HFF-Myc (cell line): ENCODE measurements around the gene CPB1.

ENCODE experiments used
- DNase-seq: peaks from one replicate; pipeline ENCODE4 v3.0.0-alpha.2; 2011; ENCODE audit warnings: low read depth; ENCODE audit errors: extremely low read depth
- H3K4me3 ChIP-seq: replicated peaks from 2 replicates; pipeline ENCODE4 v1.5.1; 2011; ENCODE audit warnings: low read depth, mild to moderate bottlenecking, control low read depth, low read length
- TF ChIP-seq, protein P1 (sequence below): IDR thresholded peaks from 2 replicates; pipeline ENCODE4 v1.5.1; 2012; ENCODE audit warnings: mild to moderate bottlenecking, low read depth, low read length, control low read depth; ENCODE audit errors: missing control alignments

CPB1 gene

DNA sequence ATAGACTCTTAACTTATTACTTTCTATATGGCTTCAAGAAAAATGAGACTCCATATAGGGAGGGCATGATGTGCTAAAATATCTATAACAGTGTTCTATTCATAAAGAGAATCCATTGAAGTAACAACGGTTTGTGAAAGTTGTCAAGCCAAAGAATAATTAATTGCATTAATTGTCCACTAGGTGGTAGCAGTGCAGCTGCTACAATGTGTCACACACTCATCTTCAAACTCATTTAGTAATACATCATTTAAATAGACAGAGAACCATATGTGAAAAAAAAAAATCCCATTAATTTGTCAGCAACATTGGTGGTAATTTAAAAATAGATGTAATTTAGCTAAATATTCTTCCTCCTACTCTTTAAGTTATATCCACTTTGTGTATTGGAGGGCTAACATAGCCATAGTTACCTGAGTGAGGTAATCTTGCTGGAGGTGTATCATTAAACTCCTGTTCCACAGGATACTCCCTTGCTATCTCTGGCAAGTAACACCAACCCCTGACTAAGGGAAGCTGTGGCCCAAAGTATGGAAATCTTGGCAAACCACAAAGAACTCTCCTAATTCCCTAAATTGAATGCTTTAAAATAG lies 33.8 kb downstream of the CPB1 start:
- H3K4me3 ChIP-seq: no peak overlapping the region
- TF ChIP-seq, protein P1, sequence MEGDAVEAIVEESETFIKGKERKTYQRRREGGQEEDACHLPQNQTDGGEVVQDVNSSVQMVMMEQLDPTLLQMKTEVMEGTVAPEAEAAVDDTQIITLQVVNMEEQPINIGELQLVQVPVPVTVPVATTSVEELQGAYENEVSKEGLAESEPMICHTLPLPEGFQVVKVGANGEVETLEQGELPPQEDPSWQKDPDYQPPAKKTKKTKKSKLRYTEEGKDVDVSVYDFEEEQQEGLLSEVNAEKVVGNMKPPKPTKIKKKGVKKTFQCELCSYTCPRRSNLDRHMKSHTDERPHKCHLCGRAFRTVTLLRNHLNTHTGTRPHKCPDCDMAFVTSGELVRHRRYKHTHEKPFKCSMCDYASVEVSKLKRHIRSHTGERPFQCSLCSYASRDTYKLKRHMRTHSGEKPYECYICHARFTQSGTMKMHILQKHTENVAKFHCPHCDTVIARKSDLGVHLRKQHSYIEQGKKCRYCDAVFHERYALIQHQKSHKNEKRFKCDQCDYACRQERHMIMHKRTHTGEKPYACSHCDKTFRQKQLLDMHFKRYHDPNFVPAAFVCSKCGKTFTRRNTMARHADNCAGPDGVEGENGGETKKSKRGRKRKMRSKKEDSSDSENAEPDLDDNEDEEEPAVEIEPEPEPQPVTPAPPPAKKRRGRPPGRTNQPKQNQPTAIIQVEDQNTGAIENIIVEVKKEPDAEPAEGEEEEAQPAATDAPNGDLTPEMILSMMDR: peak; percentile 44
- peak; percentile 39 for DNase-seq

DNA sequence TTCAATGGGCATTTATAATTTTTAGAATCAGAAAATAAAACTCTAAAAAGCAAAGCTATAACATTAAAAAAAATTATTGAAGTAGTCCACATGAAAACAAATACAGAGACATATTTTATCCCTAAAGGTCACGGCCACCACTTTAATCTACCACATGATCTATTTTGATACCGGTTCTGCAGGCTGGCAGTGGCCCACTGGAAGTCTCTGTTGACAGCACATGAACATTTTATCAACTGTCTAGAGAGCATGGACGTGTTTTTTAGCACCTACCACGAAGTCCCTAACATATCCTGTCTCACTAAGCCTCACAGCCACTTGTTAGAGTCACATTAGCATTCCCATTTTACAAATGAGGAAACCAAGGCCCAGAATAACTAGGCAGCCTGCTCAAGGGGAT lies 35.7 kb downstream of the CPB1 start:
- TF ChIP-seq, protein P1: no peak
- no peak for DNase-seq
- H3K4me3 ChIP-seq: no peak overlapping the region

DNA sequence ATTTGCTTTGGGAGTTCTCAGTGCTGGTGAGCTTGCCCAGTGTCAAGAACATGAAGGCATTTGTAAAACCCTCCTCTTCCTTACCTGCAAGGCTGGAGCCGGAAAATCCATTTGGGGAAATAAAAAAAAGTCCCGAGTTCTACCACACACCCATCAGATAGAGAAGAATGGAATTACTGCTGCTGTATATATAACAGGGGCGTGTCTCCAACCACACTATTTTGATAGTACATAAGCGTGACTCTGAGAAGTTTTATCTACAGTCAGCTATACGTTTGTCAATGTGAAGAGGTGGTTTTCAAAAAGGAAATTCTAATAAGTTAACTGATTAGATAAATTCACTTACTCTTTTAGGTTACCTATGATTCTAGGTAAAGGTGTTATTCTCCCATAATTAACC lies 36.2 kb downstream of the CPB1 start:
- TF ChIP-seq, protein P1: no peak
- DNase-seq: no peak
- no peak overlapping the region for H3K4me3 ChIP-seq

DNA sequence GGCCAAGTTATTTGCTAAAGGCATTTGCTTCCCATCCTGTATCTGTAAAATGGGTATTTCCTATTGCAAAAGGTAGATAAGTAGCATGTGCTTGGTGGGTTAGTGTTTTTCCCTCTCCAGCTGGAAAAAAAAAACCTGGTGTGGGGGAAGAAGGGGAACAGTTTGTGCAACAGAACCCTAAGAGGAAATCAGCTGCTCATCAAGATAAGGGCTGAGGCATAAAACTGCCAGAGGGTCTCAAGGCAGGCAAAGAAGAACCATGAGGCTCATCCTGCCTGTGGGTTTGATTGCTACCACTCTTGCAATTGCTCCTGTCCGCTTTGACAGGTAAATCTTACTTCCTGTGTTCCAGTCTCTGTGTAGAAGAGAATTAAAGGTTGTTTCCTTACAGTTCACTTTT lies 37.4 kb downstream of the CPB1 start, which contains the start of gene CPA3:
CPA3 (plus strand) TSS at position 248 of the 400 bp plus-strand sequence; CDS start at position 260, 12 bp downstream.
- H3K4me3 ChIP-seq: no peak within 1 kb of the TSS
- no peak for DNase-seq
- TF ChIP-seq, protein P1: no peak

DNA sequence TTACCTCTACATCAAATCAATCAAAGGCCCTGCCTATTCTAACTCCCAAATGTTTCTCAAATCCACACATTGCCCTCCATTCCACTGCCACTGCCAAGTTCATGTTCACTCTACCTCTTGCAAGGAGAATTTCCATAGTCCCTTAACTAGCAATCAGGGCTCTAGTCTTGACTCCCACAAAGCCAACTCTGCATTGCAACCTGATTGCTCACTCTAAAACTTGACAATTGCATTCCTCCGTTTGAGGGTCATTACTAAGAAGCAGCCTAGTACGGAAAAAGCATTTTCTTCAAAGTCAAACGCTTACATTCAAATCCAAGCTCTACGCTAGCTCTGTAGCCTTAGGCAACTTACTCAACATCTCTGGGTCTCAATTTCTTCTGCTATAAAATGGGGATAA lies 38.6 kb downstream of the CPB1 start:
- TF ChIP-seq, protein P1: no peak
- no peak for DNase-seq
- no peak overlapping the region for H3K4me3 ChIP-seq

DNA sequence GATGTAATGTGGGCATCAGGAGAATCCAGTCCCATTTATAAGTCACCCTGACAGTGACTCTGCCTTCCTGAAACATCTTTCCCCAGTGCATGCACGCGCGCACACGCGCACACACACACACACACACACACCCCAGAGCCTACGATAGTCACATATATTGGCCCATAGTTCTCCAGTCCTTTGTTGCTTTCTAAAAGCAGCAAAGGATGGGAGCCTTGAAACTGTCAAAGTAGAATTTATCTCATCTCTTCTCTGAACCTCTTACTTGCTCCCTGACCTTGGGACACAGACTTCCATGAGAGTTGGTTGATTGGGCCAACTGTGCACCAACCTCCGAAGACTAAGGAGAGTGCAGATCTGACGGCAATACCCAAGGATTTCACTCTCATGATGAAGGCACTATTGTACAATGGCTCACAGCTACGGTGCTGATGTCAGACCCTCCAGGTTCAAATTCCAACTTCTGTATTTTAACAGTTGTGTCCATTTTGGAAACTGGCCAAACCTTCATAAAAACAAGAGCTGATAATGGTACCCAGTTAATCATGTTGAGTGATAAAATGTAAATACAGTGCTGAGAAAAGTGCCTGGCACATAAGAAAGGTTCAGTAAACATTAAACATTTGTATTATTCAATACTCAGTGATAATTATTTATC lies 45.8 kb downstream of the CPB1 start:
- no peak for DNase-seq
- TF ChIP-seq, protein P1: no peak
- H3K4me3 ChIP-seq: no peak overlapping the region
